Measurements from ENCODE around the gene KRTAP5-8.
"Not testable (repeated sequence)": the region's sequence is repeated elsewhere in the genome, so short reads cannot be mapped to it uniquely, and the experiment has no call there.

The KRTAP5-8 gene

DNA sequence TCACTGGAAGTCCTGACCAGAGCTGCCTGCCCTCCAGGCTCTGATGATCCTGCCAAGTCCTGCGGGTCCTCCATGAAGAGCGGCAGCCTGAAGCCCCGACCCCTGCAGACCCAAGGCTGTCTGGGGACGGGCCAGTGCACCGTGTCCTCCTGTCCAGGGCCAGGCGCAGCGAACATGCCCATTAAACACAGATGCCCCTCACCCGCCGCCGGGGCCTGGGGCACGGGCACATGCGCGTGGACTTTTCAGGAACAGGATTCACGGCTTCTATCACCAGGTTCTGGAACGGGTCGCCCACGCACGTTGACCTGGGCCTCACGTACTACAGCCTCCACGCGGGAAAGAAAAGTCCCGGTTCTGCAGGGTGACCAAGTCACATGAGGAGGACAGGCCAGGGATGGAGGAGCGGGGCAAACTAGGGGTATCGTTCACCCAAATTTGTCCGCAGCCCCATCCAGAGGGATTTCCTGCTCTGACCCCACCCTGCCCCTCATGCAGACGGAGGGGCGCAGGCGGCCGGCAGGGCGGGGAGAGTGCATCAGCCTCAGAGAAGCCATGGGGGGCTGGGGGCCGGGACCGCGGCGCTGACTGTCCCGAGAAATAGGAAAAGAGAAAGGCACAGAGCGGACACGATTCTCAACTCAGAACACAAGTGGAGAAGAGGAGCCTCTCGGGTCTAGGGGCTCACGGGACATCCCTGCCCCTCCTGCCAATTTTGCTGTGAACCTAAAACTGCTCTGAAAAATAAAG lies 33.5 kb downstream of the KRTAP5-8 start:
- not testable (repeated sequence) for H3K9me3 ChIP-seq (ENCODE audit: control insufficient read depth in 1 of 2, low read length in 2 of 2); H3K27ac ChIP-seq (ENCODE audit: low read depth, low read length)

GRCh38 chr11:71572811-71573210 lies 35.0 kb downstream of the KRTAP5-8 start:
- Histone ChIP-seq H3K27me3 (ENCODE audit: control insufficient read depth in 1 of 2, insufficient read depth in 2 of 2, low read length in 2 of 2) (peaks cover 0 to 3% of the 10 kb centered on the region in 2 donors), H3K36me3 (ENCODE audit: control insufficient read depth in 1 of 2, insufficient read depth in 2 of 2, low read length in 2 of 2) (no peaks in the 10 kb centered on the region), H3K4me1 (ENCODE audit: control insufficient read depth in 1 of 2, insufficient read depth in 2 of 2, low read length in 2 of 2) (no peaks in the 10 kb centered on the region)

More for the DNA sequence above, 33.5 kb downstream of the KRTAP5-8 start:
- not testable (repeated sequence) for H3K4me3 ChIP-seq (ENCODE audit: low read depth in 1 of 2, low read length in 2 of 2); H3K36me3 ChIP-seq (ENCODE audit: control insufficient read depth in 1 of 2, insufficient read depth in 2 of 2, low read length in 2 of 2); H3K27me3 ChIP-seq (ENCODE audit: control insufficient read depth in 1 of 2, insufficient read depth in 2 of 2, low read length in 2 of 2); H3K9ac ChIP-seq (ENCODE audit: low read depth in 1 of 2, low read length in 2 of 2); H3K4me1 ChIP-seq (ENCODE audit: control insufficient read depth in 1 of 2, insufficient read depth in 2 of 2, low read length in 2 of 2)

DNA sequence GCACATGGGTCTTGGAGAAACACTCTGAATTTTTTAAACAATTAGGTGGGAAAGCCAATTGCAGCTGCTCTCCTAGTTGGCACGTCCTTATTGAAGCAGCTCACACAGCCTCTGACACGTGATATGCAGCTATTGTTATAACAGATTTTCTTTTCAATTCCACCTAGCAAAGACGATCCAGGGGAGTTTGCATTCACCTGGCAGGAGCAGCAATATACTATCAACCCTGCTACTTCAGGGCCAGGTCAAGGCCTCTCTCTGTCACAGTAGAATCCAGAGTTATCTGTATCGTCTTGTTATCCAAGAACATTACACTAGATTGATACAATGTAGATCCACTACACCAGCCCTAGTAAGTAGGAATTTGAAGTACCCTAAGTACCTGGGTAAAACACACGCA lies 36.6 kb downstream of the KRTAP5-8 start:
- no peak overlapping the region for H3K9ac ChIP-seq (ENCODE audit: low read depth in 1 of 2, low read length in 2 of 2)
- no peak overlapping the region for H3K4me3 ChIP-seq (ENCODE audit: low read depth in 1 of 2, low read length in 2 of 2)
- peaks cover 0 to 3% of the 10 kb centered on the region in 2 donors for H3K27me3 ChIP-seq (ENCODE audit: control insufficient read depth in 1 of 2, insufficient read depth in 2 of 2, low read length in 2 of 2)
- no peaks in the 10 kb centered on the region for H3K9me3 ChIP-seq (ENCODE audit: control insufficient read depth in 1 of 2, low read length in 2 of 2)
- no peaks in the 10 kb centered on the region for H3K36me3 ChIP-seq (ENCODE audit: control insufficient read depth in 1 of 2, insufficient read depth in 2 of 2, low read length in 2 of 2)
- H3K4me1 ChIP-seq (ENCODE audit: control insufficient read depth in 1 of 2, insufficient read depth in 2 of 2, low read length in 2 of 2) = no peaks in the 10 kb centered on the region
- H3K27ac ChIP-seq (ENCODE audit: low read depth, low read length) = no peak overlapping the region

More at GRCh38 chr11:71572811-71573210, 35.0 kb downstream of the KRTAP5-8 start:
- H3K9ac ChIP-seq (ENCODE audit: low read depth in 1 of 2, low read length in 2 of 2) = no peak overlapping the region
- H3K27ac ChIP-seq (ENCODE audit: low read depth, low read length) = no peak overlapping the region
- H3K9me3 ChIP-seq (ENCODE audit: control insufficient read depth in 1 of 2, low read length in 2 of 2) = no peaks in the 10 kb centered on the region
- H3K4me3 ChIP-seq (ENCODE audit: low read depth in 1 of 2, low read length in 2 of 2) = no peak overlapping the region

- no peak overlapping the region for H3K4me3 ChIP-seq (ENCODE audit: low read depth in 1 of 2, low read length in 2 of 2)
- no peak overlapping the region for H3K27ac ChIP-seq (ENCODE audit: low read depth, low read length)
- no peaks in the 10 kb centered on the region for H3K27me3 ChIP-seq (ENCODE audit: control insufficient read depth in 1 of 2, insufficient read depth in 2 of 2, low read length in 2 of 2)
- peaks cover 0 to 5% of the 10 kb centered on the region in 2 donors for H3K4me1 ChIP-seq (ENCODE audit: control insufficient read depth in 1 of 2, insufficient read depth in 2 of 2, low read length in 2 of 2)
- H3K9me3 ChIP-seq (ENCODE audit: control insufficient read depth in 1 of 2, low read length in 2 of 2) = no peaks in the 10 kb centered on the region
- H3K9ac ChIP-seq (ENCODE audit: low read depth in 1 of 2, low read length in 2 of 2) = no peak overlapping the region
- no peaks in the 10 kb centered on the region for H3K36me3 ChIP-seq (ENCODE audit: control insufficient read depth in 1 of 2, insufficient read depth in 2 of 2, low read length in 2 of 2)
Observed at GRCh38 chr11:71575723-71576424, 38.0 kb downstream of the KRTAP5-8 start.

DNA sequence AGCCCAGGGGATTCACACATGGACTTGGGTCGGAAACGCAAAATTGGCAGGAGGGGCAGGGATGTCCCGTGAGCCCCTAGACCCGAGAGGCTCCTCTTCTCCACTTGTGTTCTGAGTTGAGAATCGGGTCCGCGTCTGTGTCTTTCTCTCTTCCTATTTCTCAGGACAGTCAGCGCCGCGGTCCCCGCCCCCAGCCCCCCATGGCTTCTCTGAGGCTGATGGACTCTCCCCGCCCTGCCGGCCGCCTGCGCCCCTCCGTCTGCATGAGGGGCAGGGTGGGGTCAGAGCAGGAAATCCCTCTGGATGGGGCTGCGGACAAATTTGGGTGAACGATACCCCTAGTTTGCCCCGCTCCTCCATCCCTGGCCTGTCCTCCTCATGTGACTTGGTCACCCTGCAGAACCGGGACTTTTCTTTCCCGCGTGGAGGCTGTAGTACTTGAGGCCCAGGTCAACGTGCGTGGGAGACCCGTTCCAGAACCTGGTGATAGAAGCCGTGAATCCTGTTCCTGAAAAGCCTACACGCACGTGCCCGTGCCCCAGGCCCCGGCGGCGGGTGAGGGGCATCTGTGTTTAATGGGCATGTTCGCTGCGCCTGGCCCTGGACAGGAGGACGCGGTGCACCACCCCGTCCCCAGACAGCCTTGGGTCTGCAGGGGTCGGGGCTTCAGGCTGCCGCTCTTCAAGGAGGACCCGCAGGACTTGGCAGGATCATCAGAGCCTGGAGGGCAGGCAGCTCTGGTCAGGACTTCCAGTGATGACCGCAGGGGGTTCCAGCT lies 39.1 kb downstream of the KRTAP5-8 start:
- H3K27ac ChIP-seq (ENCODE audit: low read depth, low read length); H3K4me1 ChIP-seq (ENCODE audit: control insufficient read depth in 1 of 2, insufficient read depth in 2 of 2, low read length in 2 of 2); H3K27me3 ChIP-seq (ENCODE audit: control insufficient read depth in 1 of 2, insufficient read depth in 2 of 2, low read length in 2 of 2); H3K9ac ChIP-seq (ENCODE audit: low read depth in 1 of 2, low read length in 2 of 2); H3K36me3 ChIP-seq (ENCODE audit: control insufficient read depth in 1 of 2, insufficient read depth in 2 of 2, low read length in 2 of 2); H3K9me3 ChIP-seq (ENCODE audit: control insufficient read depth in 1 of 2, low read length in 2 of 2); H3K4me3 ChIP-seq (ENCODE audit: low read depth in 1 of 2, low read length in 2 of 2): not testable (repeated sequence)

DNA sequence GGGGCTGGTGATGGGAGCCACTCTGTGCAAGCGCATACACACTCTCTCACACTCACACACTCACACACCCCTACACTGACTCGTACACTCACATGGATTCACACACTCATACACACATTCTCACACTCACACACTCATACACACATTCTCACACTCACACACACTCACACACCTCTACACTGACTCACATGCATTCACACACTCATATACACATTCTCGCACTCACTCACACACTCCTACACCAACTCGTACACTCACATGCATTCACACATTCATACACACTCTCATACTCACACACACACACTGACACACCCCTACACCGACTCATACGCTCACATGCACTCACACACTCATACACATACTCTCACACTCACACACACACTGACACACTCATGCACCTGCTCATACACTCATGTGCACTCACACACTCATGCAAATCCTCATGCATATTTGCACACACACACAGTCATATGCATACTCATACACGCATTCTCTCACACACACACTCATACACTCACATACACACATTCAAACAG lies 39.7 kb downstream of the KRTAP5-8 start:
- Histone ChIP-seq H3K36me3 (ENCODE audit: control insufficient read depth in 1 of 2, insufficient read depth in 2 of 2, low read length in 2 of 2) (no peaks in the 10 kb centered on the region), H3K9me3 (ENCODE audit: control insufficient read depth in 1 of 2, low read length in 2 of 2) (no peaks in the 10 kb centered on the region), H3K27ac (ENCODE audit: low read depth, low read length) (no peak overlapping the region), H3K9ac (ENCODE audit: low read depth in 1 of 2, low read length in 2 of 2) (no peak overlapping the region), H3K27me3 (ENCODE audit: control insufficient read depth in 1 of 2, insufficient read depth in 2 of 2, low read length in 2 of 2) (no peaks in the 10 kb centered on the region), H3K4me3 (ENCODE audit: low read depth in 1 of 2, low read length in 2 of 2) (no peak overlapping the region), H3K4me1 (ENCODE audit: control insufficient read depth in 1 of 2, insufficient read depth in 2 of 2, low read length in 2 of 2) (peaks cover 0 to 5% of the 10 kb centered on the region in 2 donors)

DNA sequence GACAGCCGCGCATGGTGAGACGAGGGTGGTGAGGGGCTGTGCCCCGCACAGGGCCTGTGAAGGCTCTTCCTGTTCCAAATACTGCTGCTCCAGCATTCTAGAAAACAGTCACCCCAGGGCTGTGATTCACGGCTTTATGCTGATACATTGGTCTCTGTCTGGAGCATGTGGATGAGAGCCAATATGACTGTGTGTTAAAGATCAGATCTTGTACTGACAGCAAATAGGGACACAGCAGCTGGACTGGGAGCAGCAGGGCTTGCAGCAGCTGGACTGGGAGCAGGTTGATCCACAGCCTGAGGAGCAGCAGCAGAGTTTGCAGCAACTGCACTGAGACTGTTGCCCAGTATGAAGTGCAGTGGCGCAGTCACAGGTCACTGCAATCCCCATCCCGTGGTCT lies 41.7 kb downstream of the KRTAP5-8 start:
- H3K4me1 ChIP-seq (ENCODE audit: control insufficient read depth in 1 of 2, insufficient read depth in 2 of 2, low read length in 2 of 2); H3K9ac ChIP-seq (ENCODE audit: low read depth in 1 of 2, low read length in 2 of 2); H3K9me3 ChIP-seq (ENCODE audit: control insufficient read depth in 1 of 2, low read length in 2 of 2); H3K36me3 ChIP-seq (ENCODE audit: control insufficient read depth in 1 of 2, insufficient read depth in 2 of 2, low read length in 2 of 2); H3K27ac ChIP-seq (ENCODE audit: low read depth, low read length); H3K4me3 ChIP-seq (ENCODE audit: low read depth in 1 of 2, low read length in 2 of 2); H3K27me3 ChIP-seq (ENCODE audit: control insufficient read depth in 1 of 2, insufficient read depth in 2 of 2, low read length in 2 of 2): not testable (repeated sequence)

GRCh38 chr11:71580057-71581003 lies 42.5 kb downstream of the KRTAP5-8 start:
- no peak overlapping the region for H3K9ac ChIP-seq (ENCODE audit: low read depth in 1 of 2, low read length in 2 of 2)

GRCh38 chr11:71581826-71582225 lies 44.0 kb downstream of the KRTAP5-8 start:
- Histone ChIP-seq H3K36me3 (ENCODE audit: control insufficient read depth in 1 of 2, insufficient read depth in 2 of 2, low read length in 2 of 2) (no peaks in the 10 kb centered on the region), H3K9ac (ENCODE audit: low read depth in 1 of 2, low read length in 2 of 2) (no peak overlapping the region), H3K27ac (ENCODE audit: low read depth, low read length) (no peak overlapping the region), H3K27me3 (ENCODE audit: control insufficient read depth in 1 of 2, insufficient read depth in 2 of 2, low read length in 2 of 2) (no peaks in the 10 kb centered on the region), H3K4me1 (ENCODE audit: control insufficient read depth in 1 of 2, insufficient read depth in 2 of 2, low read length in 2 of 2) (peaks cover 0 to 5% of the 10 kb centered on the region in 2 donors), H3K9me3 (ENCODE audit: control insufficient read depth in 1 of 2, low read length in 2 of 2) (no peaks in the 10 kb centered on the region), H3K4me3 (ENCODE audit: low read depth in 1 of 2, low read length in 2 of 2) (no peak overlapping the region)

More at GRCh38 chr11:71580057-71581003, 42.5 kb downstream of the KRTAP5-8 start:
- no peaks in the 10 kb centered on the region for H3K9me3 ChIP-seq (ENCODE audit: control insufficient read depth in 1 of 2, low read length in 2 of 2)
- no peaks in the 10 kb centered on the region for H3K36me3 ChIP-seq (ENCODE audit: control insufficient read depth in 1 of 2, insufficient read depth in 2 of 2, low read length in 2 of 2)
- no peak overlapping the region for H3K4me3 ChIP-seq (ENCODE audit: low read depth in 1 of 2, low read length in 2 of 2)
- H3K27ac ChIP-seq (ENCODE audit: low read depth, low read length) = no peak overlapping the region
- peaks cover 0 to 5% of the 10 kb centered on the region in 2 donors for H3K4me1 ChIP-seq (ENCODE audit: control insufficient read depth in 1 of 2, insufficient read depth in 2 of 2, low read length in 2 of 2)
- no peaks in the 10 kb centered on the region for H3K27me3 ChIP-seq (ENCODE audit: control insufficient read depth in 1 of 2, insufficient read depth in 2 of 2, low read length in 2 of 2)
